Measurements from ENCODE around the gene LINC00305.

The LINC00305 gene

DNA sequence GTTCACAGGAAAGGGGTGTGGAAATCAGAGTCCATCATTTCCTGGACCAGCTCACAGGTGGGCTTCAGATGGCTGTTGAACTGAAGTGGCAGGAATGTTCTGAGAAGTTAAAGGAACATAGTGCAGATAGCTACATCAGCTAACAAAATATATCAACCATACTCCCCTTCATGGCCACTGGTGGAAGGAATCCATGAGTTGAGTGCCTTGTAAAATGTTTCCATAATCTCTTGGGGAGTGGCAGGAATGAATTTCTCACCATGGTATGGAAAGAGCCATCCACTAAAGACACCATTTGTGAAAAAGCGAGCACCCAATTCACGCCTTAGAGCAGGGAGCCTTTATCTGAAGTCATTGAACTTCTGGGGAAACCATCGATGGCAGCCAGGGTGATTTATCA is at the start of gene LINC00305:
TSS of gene LINC00305 (minus strand) at position 101 of the 400 bp plus-strand sequence.
- Mint-ChIP-seq H3K27ac (no peak within 1 kb of the TSS), H3K4me3 (no peak within 1 kb of the TSS), H3K4me1 (ENCODE audit: low read depth) (no peaks in the 10 kb centered on the region), H3K36me3 (ENCODE audit: low read depth) (no peaks in the 10 kb centered on the region), H3K9me3 (no peaks in the 10 kb centered on the region), H3K27me3 (no peaks in the 10 kb centered on the region)
- no peak for DNase-seq

GRCh38 chr18:64191069-64191468 is 42.2 kb upstream of the LINC00305 start:
- Mint-ChIP-seq H3K36me3 (ENCODE audit: low read depth) (no peaks in the 10 kb centered on the region), H3K9me3 (no peaks in the 10 kb centered on the region), H3K4me1 (ENCODE audit: low read depth) (no peaks in the 10 kb centered on the region), H3K27me3 (no peaks in the 10 kb centered on the region), H3K4me3 (no peak overlapping the region), H3K27ac (no peak overlapping the region)
- no peak for DNase-seq

- Mint-ChIP-seq H3K4me1 (ENCODE audit: low read depth) (no peaks in the 10 kb centered on the region), H3K9me3 (no peaks in the 10 kb centered on the region), H3K27ac (no peak overlapping the region), H3K27me3 (no peaks in the 10 kb centered on the region), H3K4me3 (no peak overlapping the region), H3K36me3 (ENCODE audit: low read depth) (no peaks in the 10 kb centered on the region)
- DNase-seq, result no peak
These were observed 37.1 kb upstream of the LINC00305 start for GRCh38 chr18:64185987-64186386.

DNA sequence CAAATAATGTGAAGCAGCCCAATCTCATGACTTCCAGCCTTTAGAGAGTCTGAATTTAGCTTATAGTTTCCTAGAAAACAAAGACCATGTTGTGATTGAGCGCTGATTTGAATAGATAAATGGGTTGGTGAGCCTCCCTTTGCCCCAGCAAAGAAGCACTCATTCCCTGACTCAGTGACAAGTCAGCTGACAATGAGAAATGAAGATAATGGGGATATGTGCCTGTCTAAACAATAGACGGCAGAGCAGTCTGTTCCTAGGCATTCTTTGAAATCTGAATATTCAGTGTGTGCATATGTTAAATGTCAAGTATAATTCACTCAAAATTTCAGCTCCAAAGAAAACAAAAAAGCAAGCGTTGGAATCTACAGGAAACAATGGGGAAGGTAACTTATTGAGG is 34.8 kb upstream of the LINC00305 start:
- Mint-ChIP-seq H3K27ac (no peak overlapping the region), H3K36me3 (ENCODE audit: low read depth) (no peaks in the 10 kb centered on the region), H3K4me3 (no peak overlapping the region), H3K27me3 (no peaks in the 10 kb centered on the region), H3K4me1 (ENCODE audit: low read depth) (no peaks in the 10 kb centered on the region), H3K9me3 (no peaks in the 10 kb centered on the region)
- DNase-seq, result no peak

DNA sequence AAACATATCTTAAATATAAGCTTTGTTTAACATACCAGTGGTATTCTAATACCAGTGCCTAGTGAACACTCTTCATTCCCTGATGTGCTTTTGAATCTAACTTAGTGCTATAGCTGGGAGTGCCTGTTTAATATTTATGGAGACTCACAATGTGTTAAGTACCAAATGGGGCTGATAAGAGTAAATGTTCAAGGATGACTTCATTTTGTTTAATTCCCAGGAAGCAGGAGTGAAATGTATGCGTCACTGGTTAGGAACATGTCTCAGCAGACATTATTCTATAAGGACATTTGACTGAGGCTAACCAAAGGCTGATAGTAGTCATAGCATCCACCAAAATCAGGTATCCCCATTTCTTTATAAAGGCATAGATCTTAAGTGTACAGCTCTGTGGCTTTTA is 31.7 kb upstream of the LINC00305 start:
- DNase-seq, result no peak
- H3K27ac Mint-ChIP-seq, result no peak overlapping the region
- no peaks in the 10 kb centered on the region for H3K27me3 Mint-ChIP-seq
- no peaks in the 10 kb centered on the region for H3K4me1 Mint-ChIP-seq (ENCODE audit: low read depth)
- no peak overlapping the region for H3K4me3 Mint-ChIP-seq
- no peaks in the 10 kb centered on the region for H3K36me3 Mint-ChIP-seq (ENCODE audit: low read depth)
- no peaks in the 10 kb centered on the region for H3K9me3 Mint-ChIP-seq

GRCh38 chr18:64180171-64180570 is 31.3 kb upstream of the LINC00305 start:
- H3K4me1 Mint-ChIP-seq (ENCODE audit: low read depth), result no peaks in the 10 kb centered on the region
- H3K27ac Mint-ChIP-seq, result no peak overlapping the region
- H3K4me3 Mint-ChIP-seq, result no peak overlapping the region
- no peaks in the 10 kb centered on the region for H3K27me3 Mint-ChIP-seq
- no peaks in the 10 kb centered on the region for H3K9me3 Mint-ChIP-seq
- no peak for DNase-seq
- H3K36me3 Mint-ChIP-seq (ENCODE audit: low read depth), result no peaks in the 10 kb centered on the region

DNA sequence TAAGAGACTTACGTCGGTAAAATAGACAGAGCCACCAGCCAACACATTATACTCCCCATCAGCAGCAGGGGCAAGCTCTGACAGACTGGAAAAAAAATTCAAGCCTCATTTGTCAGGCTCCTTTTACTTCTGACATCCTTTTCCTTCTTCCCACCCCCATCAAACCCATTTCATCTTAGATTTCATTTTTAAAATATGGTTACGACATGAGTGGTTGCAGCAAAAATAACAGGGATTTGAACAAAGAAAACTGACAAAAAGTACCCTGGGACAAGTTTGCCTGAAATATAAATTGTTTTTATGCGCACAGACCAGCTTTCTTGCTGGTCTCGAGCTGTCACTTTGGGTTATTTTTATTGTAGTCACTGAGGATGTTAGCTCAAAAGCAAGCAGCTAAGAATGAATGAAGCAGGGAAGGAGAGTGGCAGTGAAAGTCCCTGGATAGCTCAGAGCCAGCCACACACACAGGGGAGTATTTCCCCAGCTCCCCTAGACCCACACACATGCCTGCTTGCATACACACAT is 30.7 kb upstream of the LINC00305 start:
- H3K4me1 Mint-ChIP-seq (ENCODE audit: low read depth), result no peaks in the 10 kb centered on the region
- H3K36me3 Mint-ChIP-seq (ENCODE audit: low read depth), result no peaks in the 10 kb centered on the region
- DNase-seq, result no peak
- H3K27ac Mint-ChIP-seq, result no peak overlapping the region
- no peaks in the 10 kb centered on the region for H3K27me3 Mint-ChIP-seq
- H3K4me3 Mint-ChIP-seq, result no peak overlapping the region
- no peaks in the 10 kb centered on the region for H3K9me3 Mint-ChIP-seq

DNA sequence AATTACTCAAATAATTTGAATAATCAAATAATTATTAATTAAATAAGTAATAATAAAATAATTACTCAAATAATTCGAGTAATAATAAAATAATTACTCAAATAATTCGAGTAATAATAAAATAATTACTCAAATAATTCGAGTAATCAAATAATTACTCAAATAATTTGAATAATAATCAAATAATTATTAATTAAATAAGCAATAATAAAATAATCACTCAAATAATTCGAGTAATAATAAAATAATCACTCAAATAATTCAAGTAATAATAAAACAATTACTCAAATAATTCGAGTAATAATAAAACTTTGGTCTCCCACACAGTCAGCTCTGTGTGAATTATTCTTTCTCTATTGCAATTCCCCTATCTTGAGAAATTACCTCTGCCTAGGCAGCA is 30.0 kb upstream of the LINC00305 start:
- no peaks in the 10 kb centered on the region for H3K27me3 Mint-ChIP-seq
- H3K4me3 Mint-ChIP-seq, result no peak overlapping the region
- no peaks in the 10 kb centered on the region for H3K36me3 Mint-ChIP-seq (ENCODE audit: low read depth)
- DNase-seq, result no peak
- no peaks in the 10 kb centered on the region for H3K4me1 Mint-ChIP-seq (ENCODE audit: low read depth)
- no peak overlapping the region for H3K27ac Mint-ChIP-seq
- H3K9me3 Mint-ChIP-seq, result no peaks in the 10 kb centered on the region

DNA sequence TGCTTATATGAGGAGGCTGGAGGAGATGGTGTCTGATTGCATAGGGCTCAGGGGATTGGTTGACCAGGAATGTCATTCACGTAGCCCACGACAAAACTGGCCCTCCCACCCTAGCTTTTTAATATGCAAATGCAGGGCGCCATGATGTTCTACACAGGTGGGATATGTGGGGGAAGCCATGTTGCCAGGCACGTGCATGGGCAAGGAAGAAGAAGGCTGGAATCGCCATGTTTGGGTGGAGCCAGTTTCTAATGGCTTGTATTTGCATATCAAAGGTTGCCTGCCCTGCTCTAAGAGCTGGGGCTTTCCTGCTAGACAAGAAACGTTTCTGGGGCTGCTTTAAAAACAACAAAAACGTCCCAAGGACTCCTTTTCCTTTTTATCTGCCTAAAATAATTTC is 26.5 kb upstream of the LINC00305 start:
- H3K4me1 Mint-ChIP-seq (ENCODE audit: low read depth), result no peaks in the 10 kb centered on the region
- H3K9me3 Mint-ChIP-seq, result no peaks in the 10 kb centered on the region
- H3K27ac Mint-ChIP-seq, result no peak overlapping the region
- DNase-seq, result no peak
- H3K27me3 Mint-ChIP-seq, result no peaks in the 10 kb centered on the region
- H3K4me3 Mint-ChIP-seq, result no peak overlapping the region
- no peaks in the 10 kb centered on the region for H3K36me3 Mint-ChIP-seq (ENCODE audit: low read depth)

DNA sequence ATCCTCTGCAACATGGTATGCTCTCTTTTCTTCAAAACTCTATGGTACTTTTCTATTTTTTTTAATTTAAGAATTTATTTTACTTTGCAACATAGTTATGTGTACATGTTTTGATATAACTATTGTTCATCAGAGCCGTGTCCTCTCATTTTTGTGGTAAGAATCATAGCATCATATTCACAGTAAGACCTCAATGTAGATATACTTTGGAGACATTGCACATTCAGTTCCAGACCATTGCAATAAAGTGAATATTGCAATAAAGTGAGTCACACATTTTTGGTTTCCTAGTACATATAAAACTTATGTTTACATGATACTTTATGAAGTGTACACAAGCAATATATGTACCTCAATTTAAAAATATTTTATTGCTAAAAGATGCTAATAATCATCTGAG is 22.7 kb upstream of the LINC00305 start:
- H3K4me1 Mint-ChIP-seq (ENCODE audit: low read depth), result no peaks in the 10 kb centered on the region
- no peak overlapping the region for H3K27ac Mint-ChIP-seq
- no peak overlapping the region for H3K4me3 Mint-ChIP-seq
- H3K36me3 Mint-ChIP-seq (ENCODE audit: low read depth), result no peaks in the 10 kb centered on the region
- H3K9me3 Mint-ChIP-seq, result no peaks in the 10 kb centered on the region
- H3K27me3 Mint-ChIP-seq, result no peaks in the 10 kb centered on the region
- DNase-seq, result no peak

- DNase-seq, result no peak
- Mint-ChIP-seq H3K27me3 (no peaks in the 10 kb centered on the region), H3K36me3 (ENCODE audit: low read depth) (no peaks in the 10 kb centered on the region), H3K4me1 (ENCODE audit: low read depth) (no peaks in the 10 kb centered on the region), H3K9me3 (no peaks in the 10 kb centered on the region), H3K27ac (no peak overlapping the region), H3K4me3 (no peak overlapping the region)
These were observed 18.6 kb upstream of the LINC00305 start for GRCh38 chr18:64167408-64167925.

GRCh38 chr18:64165906-64166305 is 17.0 kb upstream of the LINC00305 start:
- no peaks in the 10 kb centered on the region for H3K9me3 Mint-ChIP-seq
- no peaks in the 10 kb centered on the region for H3K27me3 Mint-ChIP-seq
- no peaks in the 10 kb centered on the region for H3K4me1 Mint-ChIP-seq (ENCODE audit: low read depth)
- no peak overlapping the region for H3K27ac Mint-ChIP-seq
- H3K36me3 Mint-ChIP-seq (ENCODE audit: low read depth), result no peaks in the 10 kb centered on the region
- DNase-seq, result no peak
- no peak overlapping the region for H3K4me3 Mint-ChIP-seq

DNA sequence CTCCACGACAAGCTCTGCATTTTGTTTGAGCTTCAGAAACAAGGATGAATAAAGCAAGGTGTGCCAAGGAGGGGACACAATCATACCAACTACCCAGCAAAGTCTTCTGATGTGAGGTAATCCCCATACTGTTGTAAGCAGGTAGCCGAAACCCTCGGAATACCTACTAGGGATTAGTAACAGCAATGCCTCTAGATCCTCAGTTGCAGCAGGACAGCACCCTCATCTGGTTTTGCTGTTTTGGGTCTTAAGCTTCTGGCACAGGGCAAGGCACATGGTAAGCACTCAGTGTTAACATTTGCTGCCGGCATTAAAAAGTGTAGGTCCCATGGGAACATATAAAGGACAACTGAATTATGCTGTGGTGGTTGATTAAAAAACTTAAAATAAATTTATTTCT is 16.0 kb upstream of the LINC00305 start:
- Mint-ChIP-seq H3K36me3 (ENCODE audit: low read depth) (no peaks in the 10 kb centered on the region), H3K27me3 (no peaks in the 10 kb centered on the region), H3K9me3 (no peaks in the 10 kb centered on the region), H3K4me3 (no peak overlapping the region), H3K4me1 (ENCODE audit: low read depth) (no peaks in the 10 kb centered on the region), H3K27ac (no peak overlapping the region)
- DNase-seq, result no peak

GRCh38 chr18:64149916-64150438 is 1.1 kb upstream of the LINC00305 start:
- no peak overlapping the region for H3K27ac Mint-ChIP-seq
- no peaks in the 10 kb centered on the region for H3K27me3 Mint-ChIP-seq
- DNase-seq, result no peak
- H3K4me3 Mint-ChIP-seq, result no peak overlapping the region
- no peaks in the 10 kb centered on the region for H3K9me3 Mint-ChIP-seq
- H3K4me1 Mint-ChIP-seq (ENCODE audit: low read depth), result no peaks in the 10 kb centered on the region
- H3K36me3 Mint-ChIP-seq (ENCODE audit: low read depth), result no peaks in the 10 kb centered on the region

GRCh38 chr18:64142904-64143303 is 6.0 kb downstream of the LINC00305 start:
- no peak for DNase-seq
- no peaks in the 10 kb centered on the region for H3K4me1 Mint-ChIP-seq (ENCODE audit: low read depth)
- H3K4me3 Mint-ChIP-seq, result no peak overlapping the region
- H3K36me3 Mint-ChIP-seq (ENCODE audit: low read depth), result no peaks in the 10 kb centered on the region
- no peaks in the 10 kb centered on the region for H3K27me3 Mint-ChIP-seq
- no peak overlapping the region for H3K27ac Mint-ChIP-seq
- no peaks in the 10 kb centered on the region for H3K9me3 Mint-ChIP-seq

DNA sequence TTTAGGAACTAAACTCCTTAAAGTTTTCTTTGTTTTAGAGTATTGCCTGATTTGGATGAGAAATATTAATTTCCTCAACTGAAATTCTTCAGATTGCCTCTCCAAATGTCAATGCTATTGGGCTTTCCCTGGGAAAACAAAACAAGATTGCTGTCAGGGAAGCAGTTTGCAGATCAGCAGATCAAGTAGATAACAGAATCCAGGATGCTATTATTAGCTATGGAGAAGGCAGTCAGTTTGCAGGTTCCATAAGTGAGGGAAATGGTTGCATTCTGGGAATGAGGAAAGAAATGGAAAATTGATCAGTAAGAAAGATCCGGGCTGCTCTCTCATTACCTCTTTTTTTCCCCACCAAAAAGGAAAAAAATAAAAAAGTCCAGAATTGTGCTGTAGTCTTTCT is 11.0 kb downstream of the LINC00305 start:
- no peaks in the 10 kb centered on the region for H3K36me3 Mint-ChIP-seq (ENCODE audit: low read depth)
- H3K4me3 Mint-ChIP-seq, result no peak overlapping the region
- H3K27me3 Mint-ChIP-seq, result no peaks in the 10 kb centered on the region
- H3K27ac Mint-ChIP-seq, result no peak overlapping the region
- H3K9me3 Mint-ChIP-seq, result no peaks in the 10 kb centered on the region
- H3K4me1 Mint-ChIP-seq (ENCODE audit: low read depth), result no peaks in the 10 kb centered on the region
- no peak for DNase-seq
